ENCODE measurements around the gene CRTAP. TPM values are rescaled to one million over a fixed set of nuclear protein-coding genes. Genes with fewer than 3 reads are reported as not detected.

CRTAP gene
- total RNA-seq, 2 donors from 2014 or later: 182 to 229 TPM

DNA sequence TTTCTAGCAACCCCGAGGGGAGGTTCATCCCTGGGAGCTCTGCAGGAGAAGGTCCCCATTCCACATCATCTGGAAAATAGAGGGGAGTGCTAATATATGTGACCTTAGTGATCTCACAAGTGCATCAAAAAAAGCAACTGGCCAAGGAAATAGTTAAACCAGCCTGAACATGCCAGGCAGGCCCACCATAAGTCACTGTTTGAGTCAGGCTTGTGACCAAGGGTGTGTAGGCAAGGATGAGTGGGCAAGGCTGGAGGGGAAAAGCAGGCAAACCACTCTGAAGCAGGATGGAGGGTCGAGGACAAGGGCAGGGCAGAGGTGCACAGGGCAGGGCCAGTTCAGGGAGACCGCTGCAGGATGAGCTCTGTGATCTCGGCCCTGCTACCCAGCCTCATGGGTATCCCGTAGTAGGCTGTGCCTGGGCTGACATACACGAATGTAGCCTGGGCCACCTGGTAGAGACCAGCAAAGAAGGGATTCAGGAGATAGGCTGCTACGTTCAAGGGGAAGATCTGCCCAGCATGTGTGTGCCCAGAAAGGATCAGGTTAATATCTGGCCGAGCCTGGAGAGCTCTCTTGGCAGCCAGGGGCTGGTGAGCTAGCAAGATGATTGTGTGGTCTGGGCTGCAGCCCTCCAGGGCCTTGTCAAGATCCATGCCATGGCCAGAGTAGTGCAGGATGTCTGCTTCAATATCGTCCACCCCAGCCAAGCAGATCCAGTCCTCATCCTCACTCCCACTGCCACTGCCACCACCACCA lies 21.1 kb upstream of the CRTAP start:
- WGBS: 80% methylated on average over 9 of the region's 9 CpGs
- TF ChIP-seq, protein P1, sequence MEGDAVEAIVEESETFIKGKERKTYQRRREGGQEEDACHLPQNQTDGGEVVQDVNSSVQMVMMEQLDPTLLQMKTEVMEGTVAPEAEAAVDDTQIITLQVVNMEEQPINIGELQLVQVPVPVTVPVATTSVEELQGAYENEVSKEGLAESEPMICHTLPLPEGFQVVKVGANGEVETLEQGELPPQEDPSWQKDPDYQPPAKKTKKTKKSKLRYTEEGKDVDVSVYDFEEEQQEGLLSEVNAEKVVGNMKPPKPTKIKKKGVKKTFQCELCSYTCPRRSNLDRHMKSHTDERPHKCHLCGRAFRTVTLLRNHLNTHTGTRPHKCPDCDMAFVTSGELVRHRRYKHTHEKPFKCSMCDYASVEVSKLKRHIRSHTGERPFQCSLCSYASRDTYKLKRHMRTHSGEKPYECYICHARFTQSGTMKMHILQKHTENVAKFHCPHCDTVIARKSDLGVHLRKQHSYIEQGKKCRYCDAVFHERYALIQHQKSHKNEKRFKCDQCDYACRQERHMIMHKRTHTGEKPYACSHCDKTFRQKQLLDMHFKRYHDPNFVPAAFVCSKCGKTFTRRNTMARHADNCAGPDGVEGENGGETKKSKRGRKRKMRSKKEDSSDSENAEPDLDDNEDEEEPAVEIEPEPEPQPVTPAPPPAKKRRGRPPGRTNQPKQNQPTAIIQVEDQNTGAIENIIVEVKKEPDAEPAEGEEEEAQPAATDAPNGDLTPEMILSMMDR (IDR thresholded peaks at IDR 0.05): no peak
- TF ChIP-seq POLR2AphosphoS5 (IDR thresholded peaks at IDR 0.05): no peak

DNA sequence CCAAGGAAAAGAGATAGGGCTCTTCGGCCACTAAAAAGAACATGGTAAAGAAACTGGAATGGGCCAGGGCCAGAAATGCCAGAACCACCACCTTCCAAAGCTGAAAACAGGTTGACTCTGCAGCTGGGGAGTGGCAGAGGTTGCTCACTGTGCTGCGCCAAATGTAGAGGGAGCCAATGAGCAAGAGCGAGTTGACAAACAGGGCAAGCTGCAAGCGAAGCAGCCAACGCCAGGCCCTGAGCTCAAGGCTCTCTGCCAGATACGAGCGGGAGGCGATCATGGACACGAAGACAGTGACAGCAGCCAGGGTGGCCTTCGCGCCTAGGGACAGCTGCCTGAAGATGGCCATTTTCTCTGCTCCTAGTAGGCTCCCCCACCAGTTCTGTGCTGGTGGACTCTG lies 20.0 kb upstream of the CRTAP start:
- no peak overlapping the region for H3K27ac ChIP-seq
- no peak for DNase-seq (ENCODE audit: low spot score)
- TF ChIP-seq POLR2A (IDR thresholded peaks at IDR 0.05) (no peak), POLR2AphosphoS5 (IDR thresholded peaks at IDR 0.05) (no peak)
- TF ChIP-seq, protein P1 (IDR thresholded peaks at IDR 0.05): no peak
- intact Hi-C loops (cut with DNase I): no loop called here
- no peak overlapping the region for H3K4me3 ChIP-seq
- no peaks in the 10 kb centered on the region for H3K36me3 ChIP-seq
- 97% methylated on average over 11 of the region's 11 CpGs for WGBS
- H3K4me1 ChIP-seq (replicated peaks): peaks cover 3% of the 10 kb centered on the region
- H3K27me3 ChIP-seq (replicated peaks; ENCODE audit: insufficient read depth): no peaks in the 10 kb centered on the region
- no peaks in the 10 kb centered on the region for H3K9me3 ChIP-seq

More for the DNA sequence above, 21.1 kb upstream of the CRTAP start:
- no peak for DNase-seq (ENCODE audit: low spot score)
- H3K27ac ChIP-seq: no peak overlapping the region
- no peaks in the 10 kb centered on the region for H3K27me3 ChIP-seq (replicated peaks; ENCODE audit: insufficient read depth)
- no peaks in the 10 kb centered on the region for H3K36me3 ChIP-seq
- no peak overlapping the region for H3K4me3 ChIP-seq
- peaks cover 3% of the 10 kb centered on the region for H3K4me1 ChIP-seq (replicated peaks)
- intact Hi-C loops (cut with DNase I): no loop called here
- no peaks in the 10 kb centered on the region for H3K9me3 ChIP-seq

- no peaks in the 10 kb centered on the region for H3K9me3 ChIP-seq
- intact Hi-C loops (cut with DNase I): no loop called here
- H3K4me1 ChIP-seq (replicated peaks): no peaks in the 10 kb centered on the region
- no peak for TF ChIP-seq POLR2A (IDR thresholded peaks at IDR 0.05)
- TF ChIP-seq, protein P1 (IDR thresholded peaks at IDR 0.05): no peak
- TF ChIP-seq POLR2AphosphoS5 (IDR thresholded peaks at IDR 0.05): no peak
- DNase-seq (ENCODE audit: low spot score): no peak
- no peak overlapping the region for H3K27ac ChIP-seq
- 92% methylated on average over 2 of the region's 2 CpGs for WGBS
- H3K4me3 ChIP-seq: no peak overlapping the region
- no peaks in the 10 kb centered on the region for H3K36me3 ChIP-seq
- H3K27me3 ChIP-seq (replicated peaks; ENCODE audit: insufficient read depth): no peaks in the 10 kb centered on the region
Observed at GRCh38 chr3:33095436-33095835, 18.4 kb upstream of the CRTAP start.

DNA sequence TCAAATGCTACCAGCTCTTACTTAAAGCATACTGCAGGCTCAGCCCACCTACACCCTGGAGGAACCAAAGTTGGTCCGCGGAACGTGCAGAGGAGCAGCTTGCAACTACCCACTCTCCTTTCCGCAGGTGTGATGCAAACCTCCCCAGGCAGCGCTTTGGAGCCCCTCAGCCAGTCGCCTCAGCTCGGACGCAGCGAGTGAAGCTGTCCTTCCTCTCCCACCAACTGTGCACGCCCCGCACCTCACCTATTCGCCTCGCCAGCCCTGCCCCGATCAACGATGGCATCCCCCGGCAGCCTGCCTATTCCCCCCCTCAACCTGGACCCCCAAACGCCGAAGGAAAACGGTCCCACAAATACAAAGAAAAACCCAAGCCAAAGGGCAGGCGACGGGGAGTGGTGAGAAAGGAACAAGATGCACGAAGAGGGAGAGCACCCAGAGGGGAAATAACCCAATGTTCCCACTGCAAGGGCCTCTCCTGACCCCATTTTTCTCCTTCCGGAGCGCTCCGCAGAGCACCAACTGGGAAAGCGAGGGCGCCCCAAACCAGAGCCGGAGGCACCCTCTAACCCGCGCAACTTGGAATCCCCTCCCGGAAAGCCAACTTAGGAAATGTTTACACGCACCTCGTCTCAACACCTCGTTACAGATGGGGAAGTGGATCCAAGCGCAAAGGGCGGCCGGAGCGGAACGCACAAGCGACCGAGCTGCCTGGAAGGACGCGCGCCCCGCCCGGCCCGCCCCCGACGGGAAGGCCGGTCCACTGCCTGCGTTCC lies 17.5 kb upstream of the CRTAP start:
- WGBS: 1% methylated on average over 45 of the region's 51 CpGs

More for the DNA sequence above, 17.5 kb upstream of the CRTAP start:
- Histone ChIP-seq H3K27ac (peak overlapping the region; percentile 81 to 90), H3K4me3 (peak overlapping the region; percentile 89 to 100), H3K9me3 (no peaks in the 10 kb centered on the region), H3K27me3 (replicated peaks; ENCODE audit: insufficient read depth) (no peaks in the 10 kb centered on the region), H3K36me3 (no peaks in the 10 kb centered on the region), H3K4me1 (replicated peaks) (no peaks in the 10 kb centered on the region)
- DNase-seq (ENCODE audit: low spot score): peak; percentile 19
- intact Hi-C loops (cut with DNase I): no loop called here
- TF ChIP-seq, protein P1 (IDR thresholded peaks at IDR 0.05): no peak
- no peak for TF ChIP-seq POLR2A (IDR thresholded peaks at IDR 0.05)
- TF ChIP-seq POLR2AphosphoS5 (IDR thresholded peaks at IDR 0.05): no peak
